Activated CD4-positive, alpha-beta T cell treated with anti-CD3 and anti-CD28 coated beads for 36 hours (primary cell): ENCODE results near the gene CTTNBP2NL. TPM values are rescaled to one million over a fixed set of nuclear protein-coding genes. Genes with fewer than 3 reads are reported as not detected.
A peak's percentile ranks its signal among the peaks of the same experiment; 100 is the strongest.
"Not testable (repeated sequence)": the region's sequence is repeated elsewhere in the genome, so short reads cannot be mapped to it uniquely, and the experiment has no call there.

Source experiments
- ATAC-seq: fragments of 200-7000 bp; cut with Tn5 transposase; one replicate; pipeline ENCODE4 v1.10.0; 2021; ENCODE audit warnings: mild to moderate bottlenecking, moderate library complexity
- CTCF ChIA-PET: fragments of 350-600 bp; sonication (Branson Sonifier 250); formaldehyde crosslinking; loops from one replicate; lab custom pipeline; 2021; ENCODE audit warnings: antibody characterized with exemption; lab: Charles Lee
- POLR2A ChIA-PET: fragments of 350-600 bp; sonication (Branson Sonifier 250); formaldehyde crosslinking; loops from one replicate; lab custom pipeline; 2021; ENCODE audit warnings: antibody characterized with exemption, inconsistent platforms; lab: Charles Lee
- DNase-seq: peaks from one replicate; pipeline ENCODE4 v3.0.0-alpha.2; 2020
- H3K27ac Mint-ChIP-seq: one replicate; pipeline ENCODE4 v1.8.0; 2021; ENCODE audit warnings: mixed read lengths
- H3K27me3 Mint-ChIP-seq: one replicate; pipeline ENCODE4 v1.8.0; 2021; ENCODE audit warnings: mixed read lengths
- H3K36me3 Mint-ChIP-seq: one replicate; pipeline ENCODE4 v1.8.0; 2021; ENCODE audit warnings: low read depth, mixed read lengths
- H3K4me1 Mint-ChIP-seq: one replicate; pipeline ENCODE4 v1.8.0; 2021; ENCODE audit warnings: mixed read lengths
- H3K4me3 Mint-ChIP-seq: one replicate; pipeline ENCODE4 v1.8.0; 2021; ENCODE audit warnings: mild to moderate bottlenecking, moderate library complexity, mixed read lengths
- H3K9me3 Mint-ChIP-seq: one replicate; pipeline ENCODE4 v1.8.0; 2021; ENCODE audit warnings: low read depth, mixed read lengths
- intact Hi-C, 2 experiments: fragments of 100-400 bp; cut with DNase I in 1 of 2; cut with micrococcal nuclease in 1 of 2; formaldehyde crosslinking; loops; one replicate each; pipeline versions ENCODE4 v1.14.2 to v1.15.1; 2022 to 2024; cut with DNase I, micrococcal nuclease
- total RNA-seq, 2 experiments: library from RNA; stranded (reverse); gene quantifications; one replicate each; pipeline ENCODE4 v1.2.3, GENCODE V29; 2021

CTTNBP2NL gene
- total RNA-seq, 2 experiments from 2014 or later, result 2.9 to 3.3 TPM

- intact Hi-C loops, result loop anchor here in 1 of 2 experiments (10.0 kb wide), 1 partner anchor 407 kb away; no protein-coding TSS in a partner anchor
Measured at GRCh38 chr1:112397841-112398240, 1.8 kb downstream of the CTTNBP2NL start.

GRCh38 chr1:112399456-112399855, 3.4 kb downstream of the CTTNBP2NL start:
- DNase-seq (no peak), ATAC-seq (no peak)
- no peaks in the 10 kb centered on the region for H3K36me3 Mint-ChIP-seq
- H3K4me1 Mint-ChIP-seq, result peaks cover 26% of the 10 kb centered on the region
- intact Hi-C loops, result loop anchor here in 1 of 2 experiments (10.0 kb wide), 1 partner anchor 405 kb away; no protein-coding TSS in a partner anchor
- no peaks in the 10 kb centered on the region for H3K9me3 Mint-ChIP-seq
- CTCF ChIA-PET, result no interaction called here
- no peak overlapping the region for H3K4me3 Mint-ChIP-seq
- H3K27ac Mint-ChIP-seq, result no peak overlapping the region
- POLR2A ChIA-PET, result no interaction called here
- peaks cover 5% of the 10 kb centered on the region for H3K27me3 Mint-ChIP-seq

More at GRCh38 chr1:112397841-112398240, 1.8 kb downstream of the CTTNBP2NL start:
- ATAC-seq (no peak), DNase-seq (no peak)
- Mint-ChIP-seq H3K9me3 (no peaks in the 10 kb centered on the region), H3K4me1 (peaks cover 31% of the 10 kb centered on the region), H3K27ac (no peak overlapping the region), H3K27me3 (peaks cover 10% of the 10 kb centered on the region), H3K4me3 (no peak overlapping the region), H3K36me3 (no peaks in the 10 kb centered on the region)
- ChIA-PET POLR2A (no interaction called here), CTCF (interaction anchor here (0.9 kb wide), 1 partner anchor 317 kb away, joined by 3 read pairs; the partner anchor contains the start of gene PPM1J)

GRCh38 chr1:112400706-112401105, 4.7 kb downstream of the CTTNBP2NL start:
- POLR2A ChIA-PET, H3K4me3 Mint-ChIP-seq, DNase-seq, H3K27ac Mint-ChIP-seq, intact Hi-C loops, H3K9me3 Mint-ChIP-seq, ATAC-seq, H3K27me3 Mint-ChIP-seq, H3K36me3 Mint-ChIP-seq: not testable (repeated sequence)
- CTCF ChIA-PET, result interaction anchor here (0.6 to 1.6 kb wide), 4 partner anchors 10 to 65 kb away, joined by 3 to 7 read pairs (median 4); no protein-coding TSS in a partner anchor
- H3K4me1 Mint-ChIP-seq, result peaks cover 17% of the 10 kb centered on the region

GRCh38 chr1:112402682-112403643, 6.9 kb downstream of the CTTNBP2NL start:
- POLR2A ChIA-PET, result no interaction called here
- no peaks in the 10 kb centered on the region for H3K9me3 Mint-ChIP-seq
- H3K27me3 Mint-ChIP-seq, result no peaks in the 10 kb centered on the region
- intact Hi-C loops, result no loop called here
- peaks cover 10% of the 10 kb centered on the region for H3K4me1 Mint-ChIP-seq
- no peak overlapping the region for H3K4me3 Mint-ChIP-seq
- H3K36me3 Mint-ChIP-seq, result no peaks in the 10 kb centered on the region
- no peak overlapping the region for H3K27ac Mint-ChIP-seq
- DNase-seq (no peak), ATAC-seq (peak; percentile 71)
- CTCF ChIA-PET, result interaction anchor here (0.8 kb wide), 1 partner anchor 9 kb away, joined by 3 read pairs; no protein-coding TSS in a partner anchor

GRCh38 chr1:112406771-112407170, 10.8 kb downstream of the CTTNBP2NL start:
- no peak overlapping the region for H3K4me3 Mint-ChIP-seq
- intact Hi-C loops, result no loop called here
- H3K9me3 Mint-ChIP-seq, result no peaks in the 10 kb centered on the region
- H3K27ac Mint-ChIP-seq, result no peak overlapping the region
- CTCF ChIA-PET, result interaction anchor here (2.1 kb wide), 1 partner anchor 16 kb away, joined by 7 read pairs; no protein-coding TSS in a partner anchor
- no peak for ATAC-seq
- no peak for DNase-seq
- H3K4me1 Mint-ChIP-seq, result peaks cover 7% of the 10 kb centered on the region
- no peaks in the 10 kb centered on the region for H3K36me3 Mint-ChIP-seq
- H3K27me3 Mint-ChIP-seq, result no peaks in the 10 kb centered on the region
- POLR2A ChIA-PET, result no interaction called here

GRCh38 chr1:112409414-112409813, 13.4 kb downstream of the CTTNBP2NL start:
- POLR2A ChIA-PET, result interaction anchor here (0.5 to 0.6 kb wide), 2 partner anchors 139 to 295 kb away, joined by 3 read pairs; no protein-coding TSS in a partner anchor

GRCh38 chr1:112410673-112411072, 14.7 kb downstream of the CTTNBP2NL start:
- H3K36me3 Mint-ChIP-seq, result no peaks in the 10 kb centered on the region
- intact Hi-C loops, result no loop called here
- DNase-seq, result no peak
- POLR2A ChIA-PET, result no interaction called here
- H3K27ac Mint-ChIP-seq, result no peak overlapping the region
- no peak for ATAC-seq
- no peaks in the 10 kb centered on the region for H3K4me1 Mint-ChIP-seq
- CTCF ChIA-PET, result interaction anchor here (0.8 to 1.9 kb wide), 7 partner anchors 9 to 306 kb away, joined by 3 to 7 read pairs (median 3); no protein-coding TSS in a partner anchor
- no peak overlapping the region for H3K4me3 Mint-ChIP-seq
- H3K27me3 Mint-ChIP-seq, result no peaks in the 10 kb centered on the region
- no peaks in the 10 kb centered on the region for H3K9me3 Mint-ChIP-seq

More at GRCh38 chr1:112409414-112409813, 13.4 kb downstream of the CTTNBP2NL start:
- no peaks in the 10 kb centered on the region for H3K36me3 Mint-ChIP-seq
- no peaks in the 10 kb centered on the region for H3K27me3 Mint-ChIP-seq
- H3K4me1 Mint-ChIP-seq, result no peaks in the 10 kb centered on the region
- intact Hi-C loops, result no loop called here
- CTCF ChIA-PET, result interaction anchor here (1.0 to 1.4 kb wide), 2 partner anchors 20 to 56 kb away, joined by 3 read pairs; no protein-coding TSS in a partner anchor
- no peak overlapping the region for H3K4me3 Mint-ChIP-seq
- H3K9me3 Mint-ChIP-seq, result no peaks in the 10 kb centered on the region
- no peak overlapping the region for H3K27ac Mint-ChIP-seq
- no peak for DNase-seq
- no peak for ATAC-seq

- ChIA-PET POLR2A (interaction anchor here (0.6 kb wide), 1 partner anchor 890 kb away, joined by 3 read pairs; no protein-coding TSS in a partner anchor), CTCF (no interaction called here)
- H3K36me3 Mint-ChIP-seq, result no peaks in the 10 kb centered on the region
- no peaks in the 10 kb centered on the region for H3K4me1 Mint-ChIP-seq
- intact Hi-C loops, result no loop called here
- H3K4me3 Mint-ChIP-seq, result no peak overlapping the region
- ATAC-seq (no peak), DNase-seq (no peak)
- H3K27ac Mint-ChIP-seq, result no peak overlapping the region
- no peaks in the 10 kb centered on the region for H3K9me3 Mint-ChIP-seq
- no peaks in the 10 kb centered on the region for H3K27me3 Mint-ChIP-seq
Measured at GRCh38 chr1:112417271-112417670, 21.3 kb downstream of the CTTNBP2NL start.

- no peaks in the 10 kb centered on the region for H3K36me3 Mint-ChIP-seq
- ATAC-seq, result no peak
- H3K27me3 Mint-ChIP-seq, result no peaks in the 10 kb centered on the region
- no peaks in the 10 kb centered on the region for H3K9me3 Mint-ChIP-seq
- intact Hi-C loops, result no loop called here
- H3K4me3 Mint-ChIP-seq, result no peak overlapping the region
- no peak for DNase-seq
- POLR2A ChIA-PET, result no interaction called here
- no peak overlapping the region for H3K27ac Mint-ChIP-seq
- CTCF ChIA-PET, result interaction anchor here (0.7 kb wide), 1 partner anchor 28 kb away, joined by 3 read pairs; no protein-coding TSS in a partner anchor
- no peaks in the 10 kb centered on the region for H3K4me1 Mint-ChIP-seq
Measured at GRCh38 chr1:112418099-112418892, 22.3 kb downstream of the CTTNBP2NL start.

- ATAC-seq (no peak), DNase-seq (no peak)
- peaks cover 3% of the 10 kb centered on the region for H3K27me3 Mint-ChIP-seq
- POLR2A ChIA-PET, result no interaction called here
- intact Hi-C loops, result no loop called here
- no peaks in the 10 kb centered on the region for H3K9me3 Mint-ChIP-seq
- H3K27ac Mint-ChIP-seq, result no peak overlapping the region
- no peak overlapping the region for H3K4me3 Mint-ChIP-seq
- no peaks in the 10 kb centered on the region for H3K4me1 Mint-ChIP-seq
- CTCF ChIA-PET, result no interaction called here
- H3K36me3 Mint-ChIP-seq, result no peaks in the 10 kb centered on the region
Measured at GRCh38 chr1:112423207-112423606, 27.2 kb downstream of the CTTNBP2NL start.

- intact Hi-C loops, ATAC-seq, CTCF ChIA-PET, POLR2A ChIA-PET, H3K27me3 Mint-ChIP-seq, H3K4me1 Mint-ChIP-seq, DNase-seq, H3K27ac Mint-ChIP-seq, H3K4me3 Mint-ChIP-seq, H3K9me3 Mint-ChIP-seq, H3K36me3 Mint-ChIP-seq: not testable (repeated sequence)
Measured at GRCh38 chr1:112423666-112424065, 27.7 kb downstream of the CTTNBP2NL start.
